Breast epithelium (tissue), 3 donors: ENCODE data around the gene COA3.

Experiments
- CTCF ChIP-seq, 3 donors: fragments of 450-650 bp; IDR thresholded peaks; one replicate each; pipeline ENCODE4 v1.5.1; 2016 to 2017; ENCODE audit warnings: antibody characterized with exemption in 3 of 3, mild to moderate bottlenecking in 3 of 3, moderate library complexity in 3 of 3
- POLR2A ChIP-seq: fragments of 450-650 bp; IDR thresholded peaks from one replicate; pipeline ENCODE4 v1.6.1; 2016; ENCODE audit warnings: antibody characterized with exemption, mild to moderate bottlenecking, moderate library complexity

- TF ChIP-seq CTCF (IDR thresholded peaks at IDR 0.05) (no peak), POLR2A (no peak)
Measured at GRCh38 chr17:42783062-42783790, 15.3 kb downstream of the COA3 start.
